ENCODE data around the gene FAM131B. TPM values are rescaled to one million over a fixed set of nuclear protein-coding genes. Genes with fewer than 3 reads are reported as not detected.

The FAM131B gene
- total RNA-seq, 1 experiment from 2014 or later = 17.3 TPM

DNA sequence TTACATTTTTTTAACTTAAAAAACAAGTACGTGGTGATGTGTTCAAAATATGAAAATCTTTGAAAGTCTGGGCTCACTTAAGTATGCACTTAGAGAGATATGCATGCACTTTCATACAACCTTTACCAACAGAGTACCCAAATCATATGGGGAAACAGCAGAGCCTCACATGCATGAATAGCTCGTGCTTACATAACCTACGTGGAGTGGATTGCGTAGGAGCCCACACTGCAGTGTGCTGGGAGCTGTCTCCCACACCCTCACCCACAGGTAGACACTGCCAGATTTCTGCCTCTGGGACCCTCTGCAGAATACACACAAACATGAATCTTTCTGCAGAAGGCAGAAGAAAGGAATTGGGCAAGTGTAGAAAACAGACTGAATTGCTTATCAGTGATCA, 46.0 kb downstream of the FAM131B start:
- Histone ChIP-seq H3K9ac (ENCODE audit: extremely low read depth, insufficient read length, low read length) (no peak overlapping the region), H2BK15ac (ENCODE audit: low read depth, low read length) (no peak overlapping the region), H3K4ac (ENCODE audit: low read depth, low read length) (no peak overlapping the region), H3K23ac (ENCODE audit: insufficient read length, low read depth, low read length) (no peak overlapping the region), H3K14ac (ENCODE audit: insufficient read depth, low read length) (no peak overlapping the region), H4K20me1 (ENCODE audit: control insufficient read depth, insufficient read depth, insufficient read length) (no peaks in the 10 kb centered on the region), H3K4me1 (ENCODE audit: insufficient read depth, low read length) (no peaks in the 10 kb centered on the region), H2BK12ac (ENCODE audit: insufficient read length, low read depth, low read length) (no peak overlapping the region), H4K8ac (replicated peaks; ENCODE audit: insufficient read length, low read depth, low read length) (no peak overlapping the region), H4K5ac (ENCODE audit: insufficient read length, low read depth, low read length) (no peak overlapping the region), H3K4me2 (ENCODE audit: insufficient read depth, insufficient read length, low read length) (no peak overlapping the region), H4K91ac (ENCODE audit: insufficient read length, low read depth, low read length) (no peak overlapping the region), H2BK5ac (ENCODE audit: insufficient read length, low read length) (no peak overlapping the region), H3K79me2 (ENCODE audit: insufficient read depth, low read length) (no peaks in the 10 kb centered on the region), H3K56ac (ENCODE audit: insufficient read length, low read depth, low read length) (no peak overlapping the region), H3K23me2 (ENCODE audit: insufficient read length, low read depth, low read length, poor library complexity, severe bottlenecking) (no peaks in the 10 kb centered on the region), H3T11ph (ENCODE audit: low read length) (no peak overlapping the region), H2AK5ac (ENCODE audit: insufficient read length, low read length) (no peak overlapping the region), H2BK20ac (ENCODE audit: low read depth, low read length, poor library complexity, severe bottlenecking) (no peak overlapping the region), H3K79me1 (ENCODE audit: insufficient read depth, low read depth, low read length, poor library complexity, severe bottlenecking) (no peaks in the 10 kb centered on the region), H3K9me3 (ENCODE audit: control insufficient read depth, low read depth, low read length) (no peaks in the 10 kb centered on the region), H2AFZ (ENCODE audit: low read length) (no peak overlapping the region), H3K18ac (ENCODE audit: insufficient read length, low read depth, low read length) (no peak overlapping the region), H2BK120ac (ENCODE audit: low read depth, low read length, poor library complexity, severe bottlenecking) (no peak overlapping the region), H3K27me3 (ENCODE audit: insufficient read depth, low read length) (no peaks in the 10 kb centered on the region), H3K27ac (ENCODE audit: insufficient read length, low read depth, low read length) (no peak overlapping the region)
- H3K9me3 Mint-ChIP-seq = no peaks in the 10 kb centered on the region
- no peaks in the 10 kb centered on the region for H3K36me3 Mint-ChIP-seq (ENCODE audit: insufficient read depth in 1 of 3, low read depth in 3 of 3)
- no peak overlapping the region for H3K4me3 Mint-ChIP-seq
- DNase-seq = no peak
- H3K4me1 Mint-ChIP-seq = peaks cover 0 to 11% of the 10 kb centered on the region in 2 experiments; a peak in 2 of 4 replicates
- TF ChIP-seq, protein P1, sequence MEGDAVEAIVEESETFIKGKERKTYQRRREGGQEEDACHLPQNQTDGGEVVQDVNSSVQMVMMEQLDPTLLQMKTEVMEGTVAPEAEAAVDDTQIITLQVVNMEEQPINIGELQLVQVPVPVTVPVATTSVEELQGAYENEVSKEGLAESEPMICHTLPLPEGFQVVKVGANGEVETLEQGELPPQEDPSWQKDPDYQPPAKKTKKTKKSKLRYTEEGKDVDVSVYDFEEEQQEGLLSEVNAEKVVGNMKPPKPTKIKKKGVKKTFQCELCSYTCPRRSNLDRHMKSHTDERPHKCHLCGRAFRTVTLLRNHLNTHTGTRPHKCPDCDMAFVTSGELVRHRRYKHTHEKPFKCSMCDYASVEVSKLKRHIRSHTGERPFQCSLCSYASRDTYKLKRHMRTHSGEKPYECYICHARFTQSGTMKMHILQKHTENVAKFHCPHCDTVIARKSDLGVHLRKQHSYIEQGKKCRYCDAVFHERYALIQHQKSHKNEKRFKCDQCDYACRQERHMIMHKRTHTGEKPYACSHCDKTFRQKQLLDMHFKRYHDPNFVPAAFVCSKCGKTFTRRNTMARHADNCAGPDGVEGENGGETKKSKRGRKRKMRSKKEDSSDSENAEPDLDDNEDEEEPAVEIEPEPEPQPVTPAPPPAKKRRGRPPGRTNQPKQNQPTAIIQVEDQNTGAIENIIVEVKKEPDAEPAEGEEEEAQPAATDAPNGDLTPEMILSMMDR (conservative IDR thresholded peaks at IDR 0.05) = no peak
- H3K27ac Mint-ChIP-seq = no peak overlapping the region
- peaks cover 4% of the 10 kb centered on the region for H3K27me3 Mint-ChIP-seq (ENCODE audit: low read depth)
- WGBS (ENCODE audit: extremely low coverage, insufficient read length, low lambda C conversion rate) = no CpG with 5 or more reads among the region's 4 CpGs
